Ishikawa (cell line): ENCODE data around the gene ZNF599.

ENCODE experiments used
- CEBPB ChIP-seq: IDR thresholded peaks from 2 replicates; pipeline ENCODE4 v1.6.1; 2012
- CREB1 ChIP-seq: IDR thresholded peaks from 2 replicates; pipeline ENCODE4 v1.6.1; 2012; ENCODE audit warnings: low read depth
- EGR1 ChIP-seq: IDR thresholded peaks from 2 replicates; pipeline ENCODE4 v1.6.1; 2012
- EP300 ChIP-seq: IDR thresholded peaks from 2 replicates; pipeline ENCODE4 v1.6.1; 2012; ENCODE audit warnings: borderline replicate concordance
- FOXM1 ChIP-seq: IDR thresholded peaks from 2 replicates; pipeline ENCODE4 v1.6.1; 2012; ENCODE audit warnings: low read depth, borderline replicate concordance
- MAX ChIP-seq: IDR thresholded peaks from 2 replicates; pipeline ENCODE4 v1.6.1; 2012
- NFIC ChIP-seq: IDR thresholded peaks from 2 replicates; pipeline ENCODE4 v1.6.1; 2012
- RAD21 ChIP-seq: IDR thresholded peaks from 2 replicates; pipeline ENCODE4 v1.6.1; 2012; ENCODE audit warnings: low read depth
- REST ChIP-seq: IDR thresholded peaks from 2 replicates; pipeline ENCODE4 v1.6.1; 2012; ENCODE audit warnings: low read depth, mild to moderate bottlenecking
- TAF1 ChIP-seq: IDR thresholded peaks from 2 replicates; pipeline ENCODE4 v1.6.1; 2012; ENCODE audit warnings: low read depth, mild to moderate bottlenecking
- TCF12 ChIP-seq: IDR thresholded peaks from 2 replicates; pipeline ENCODE4 v1.6.1; 2012; ENCODE audit warnings: low read depth
- TEAD4 ChIP-seq: IDR thresholded peaks from 2 replicates; pipeline ENCODE4 v1.6.1; 2012
- USF1 ChIP-seq: IDR thresholded peaks from 2 replicates; pipeline ENCODE4 v1.6.1; 2012
- YY1 ChIP-seq: IDR thresholded peaks from 2 replicates; pipeline ENCODE4 v1.6.1; 2012; ENCODE audit warnings: low read depth
- ZBTB7A ChIP-seq: IDR thresholded peaks from 2 replicates; pipeline ENCODE4 v1.6.1; 2012; ENCODE audit warnings: low read depth

The ZNF599 gene

GRCh38 chr19:34772697-34773554 lies at the start of gene ZNF599:
Gene ZNF599, minus strand, starts transcription at chr19:34773215. Its CDS starts 374 bp downstream, at chr19:34772841.
- no peak for TF ChIP-seq RAD21
- TF ChIP-seq YY1, result no peak
- peak; percentile 59; the same call in 1 of the 2 replicates for TF ChIP-seq TAF1
- TF ChIP-seq EP300, result no peak
- TF ChIP-seq TCF12, result no peak
- TF ChIP-seq EGR1, result 0 out of 2 replicates have a peak, but pooled peaks have one; percentile 1
- TF ChIP-seq MAX, result peak; percentile 91
- no peak for TF ChIP-seq USF1

- TF ChIP-seq CEBPB (no peak), TCF12 (no peak), ZBTB7A (no peak), TEAD4 (no peak), MAX (no peak), EGR1 (no peak), EP300 (no peak), YY1 (no peak), USF1 (no peak), RAD21 (no peak), REST (no peak), CREB1 (no peak), FOXM1 (no peak), NFIC (no peak)
Measured at GRCh38 chr19:34818270-34818669, 45.3 kb upstream of the ZNF599 start.

- TF ChIP-seq CREB1 (no peak), ZBTB7A (no peak), CEBPB (no peak), TEAD4 (no peak), EGR1 (no peak), TCF12 (no peak), YY1 (no peak), FOXM1 (no peak), RAD21 (no peak), USF1 (no peak), NFIC (no peak), EP300 (no peak)
Measured at GRCh38 chr19:34816708-34817107, 43.7 kb upstream of the ZNF599 start.

GRCh38 chr19:34808566-34808965 lies 35.6 kb upstream of the ZNF599 start:
- no peak for TF ChIP-seq TEAD4
- no peak for TF ChIP-seq TAF1
- TF ChIP-seq EGR1, result no peak
- TF ChIP-seq EP300, result no peak
- no peak for TF ChIP-seq CEBPB
- TF ChIP-seq TCF12, result no peak
- no peak for TF ChIP-seq NFIC
- no peak for TF ChIP-seq REST
- TF ChIP-seq ZBTB7A, result no peak

- no peak for TF ChIP-seq YY1
- TF ChIP-seq REST, result no peak
- TF ChIP-seq TCF12, result no peak
- TF ChIP-seq USF1, result no peak
- TF ChIP-seq ZBTB7A, result no peak
- TF ChIP-seq TAF1, result no peak
- TF ChIP-seq MAX, result no peak
- TF ChIP-seq TEAD4, result no peak
- TF ChIP-seq CREB1, result no peak
- TF ChIP-seq EP300, result no peak
- TF ChIP-seq RAD21, result no peak
- no peak for TF ChIP-seq EGR1
- TF ChIP-seq CEBPB, result no peak
- TF ChIP-seq NFIC, result no peak
- no peak for TF ChIP-seq FOXM1
Measured at GRCh38 chr19:34806976-34807860, 34.2 kb upstream of the ZNF599 start.
